Measurements from ENCODE around the gene TOP3A. TPM values are rescaled to one million over a fixed set of nuclear protein-coding genes. Genes with fewer than 3 reads are reported as not detected.

Gene TOP3A
- total and polyA plus RNA-seq, 2 of the 13 experiments (the other 11 are each of a cell fraction or from before 2014, with no cell fraction given): 16.9 to 36.8 TPM

GRCh38 chr17:18262111-18262510 is 52.7 kb downstream of the TOP3A start (continued):
- TF ChIP-seq ZBTB40 (IDR thresholded peaks at IDR 0.05): no peak
- no peak for TF ChIP-seq ZBTB40 (CRISPR knock-in tag; IDR thresholded peaks at IDR 0.05)
- TF ChIP-seq ELF3 (CRISPR knock-in tag; IDR thresholded peaks at IDR 0.05): no peak

- TF ChIP-seq ZSCAN22 (CRISPR knock-in tag; IDR thresholded peaks at IDR 0.05) (no peak), ZNF256 (CRISPR knock-in tag; conservative IDR thresholded peaks at IDR 0.05) (no peak), ZNF232 (CRISPR knock-in tag; IDR thresholded peaks at IDR 0.05; ENCODE audit: borderline replicate concordance) (0 out of 2 replicates have a peak, but pooled peaks have one; percentile 32)
- in situ Hi-C loops (cut with HindIII; ENCODE audit: extremely low pct_ligation_motif_present, low pct_unique_long_range_greater_than_20kb): no loop called here
- H3K9ac ChIP-seq (ENCODE audit: insufficient read depth, low read depth, low read length): peak overlapping the region; percentile 80
- H3K27me3 ChIP-seq (ENCODE audit: control insufficient read depth in 1 of 2, insufficient read depth in 2 of 2, low read length in 2 of 2): no peaks in the 10 kb centered on the region; a peak in 1 of 5 replicates
- CTCF ChIA-PET (ENCODE audit: low intra/inter-chr PET ratio, low total read pairs): no interaction called here
- FAIRE-seq (no peak), ATAC-seq (no peak), DNase-seq (ENCODE audit: low spot score) (no peak)
- H3K79me2 ChIP-seq (ENCODE audit: insufficient read depth, low read length): peaks cover 23% of the 10 kb centered on the region
- H3K36me3 ChIP-seq (replicated peaks in 1 of 2; ENCODE audit: control insufficient read depth in 1 of 2, insufficient read depth in 2 of 2, low read length in 2 of 2): peaks cover 4 to 23% of the 10 kb centered on the region in 2 experiments; a peak in 4 of 5 replicates
- no peaks in the 10 kb centered on the region for H3K9me3 ChIP-seq (ENCODE audit: low read length)
- H3K4me1 ChIP-seq (ENCODE audit: insufficient read depth, low read length): peaks cover 29% of the 10 kb centered on the region
- no TSS peak for BruUV-seq (replicated peaks)
- no peak overlapping the region for H2AFZ ChIP-seq (ENCODE audit: low read length)
- WGBS (ENCODE audit: low lambda C conversion rate): 59% methylated on average over 3 of the region's 3 CpGs
- H3K27ac ChIP-seq (ENCODE audit: extremely low read length, insufficient read depth, low read length): no peak overlapping the region
- H3K4me3 ChIP-seq (replicated peaks in 1 of 3; ENCODE audit: insufficient read depth in 1 of 3, low read depth in 2 of 3, low read length in 3 of 3): peak overlapping the region; percentile 75 to 82 (median 81)
- peaks cover 5% of the 10 kb centered on the region; the same call in 1 of the 2 replicates for H4K20me1 ChIP-seq (ENCODE audit: insufficient read depth, low read length)
- POLR2A ChIA-PET: interaction anchor here (1.0 to 1.4 kb wide), 2 partner anchors 14 to 53 kb away, joined by 3 to 5 read pairs; partner anchors contain the start of genes SMCR8 and TOP3A
- intact Hi-C loops (cut with micrococcal nuclease; ENCODE audit: unreplicated experiment): no loop called here
- H3K4me2 ChIP-seq (ENCODE audit: low read depth, low read length): peak overlapping the region; percentile 97
Measured at GRCh38 chr17:18261659-18262058, 53.1 kb downstream of the TOP3A start.

All from HepG2 (cell line).